Tracheal epithelial cell (primary cell): ENCODE results near the gene CUL3. TPM values are rescaled to one million over a fixed set of nuclear protein-coding genes. Genes with fewer than 3 reads are reported as not detected.

ENCODE experiments used
- total RNA-seq: library from RNA; depleted of rRNA; stranded (reverse); fragments of >200 nt; gene quantifications from 2 replicates; pipeline ENCODE4 v1.2.1, GENCODE V29; 2014

Gene CUL3
- 49.9 and 61.6 TPM in 2 replicates for total RNA-seq

DNA sequence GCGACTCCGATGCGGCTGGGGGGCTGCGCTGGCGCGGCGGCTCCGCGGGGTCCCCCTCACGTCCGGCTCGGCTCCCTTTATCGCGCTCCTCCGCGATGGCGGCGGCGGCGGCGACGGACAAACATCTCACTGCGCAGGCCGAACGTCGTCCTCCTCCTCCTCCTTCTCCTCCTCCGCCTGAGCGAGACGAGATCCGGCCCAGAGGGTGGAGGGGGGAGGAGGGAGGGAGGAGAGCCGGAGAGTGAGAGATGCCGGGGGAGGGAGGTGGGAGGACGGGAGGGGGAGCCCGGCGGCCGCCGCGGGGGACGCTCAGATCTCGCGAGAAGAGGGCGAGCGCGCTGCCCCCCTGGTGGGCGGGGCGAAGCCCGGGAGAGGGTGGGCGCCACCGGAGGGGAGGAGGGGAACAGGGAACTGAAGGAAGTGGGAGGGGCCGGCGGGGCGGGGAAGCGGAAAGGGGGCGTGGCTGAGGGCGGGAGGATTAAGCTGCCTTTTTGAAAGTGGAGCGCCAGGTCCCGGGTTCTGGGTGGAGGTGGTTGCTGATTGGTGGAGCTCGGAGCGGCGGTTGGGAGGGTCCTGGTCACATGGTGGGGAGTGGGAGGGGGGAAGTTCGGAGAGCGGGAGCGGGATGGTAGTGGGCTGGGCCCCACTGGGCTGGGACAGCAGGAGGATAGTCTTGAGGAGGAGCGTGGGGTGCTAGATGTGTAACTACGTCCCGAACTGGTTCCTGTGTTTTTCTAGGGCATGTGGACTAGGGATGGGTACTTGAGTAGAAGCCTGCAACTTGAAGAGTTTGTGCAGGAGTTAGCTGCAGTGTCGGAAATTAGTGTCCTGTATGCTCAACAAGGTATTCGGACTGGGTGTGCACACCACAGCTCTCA, at the start of gene CUL3:
TSS of gene CUL3 (minus strand) at position 153 of the 878 bp plus-strand sequence. CDS start 354 bp downstream, outside the sequence.

Other genes starting within 250 kb of the CUL3 start
- gene FAM124B, start 183.3 kb downstream of the CUL3 start, total RNA-seq, result 0.21 TPM in 1 of 2 replicates, not detected in the other
- gene CCDC195, start 131.0 kb upstream of the CUL3 start, total RNA-seq, result not detected in 2 replicates